ENCODE data around the gene ZNF219. TPM values are rescaled to one million over a fixed set of nuclear protein-coding genes. Genes with fewer than 3 reads are reported as not detected.

ZNF219 gene
- total RNA-seq, 2 donors from 2014 or later = 44.0 to 79.6 TPM

GRCh38 chr14:21068521-21069387 lies 29.7 kb downstream of the ZNF219 start:
- peaks cover 14% of the 10 kb centered on the region for H3K4me1 ChIP-seq
- H3K27ac ChIP-seq = peak overlapping the region; percentile 90
- no peaks in the 10 kb centered on the region for H3K27me3 ChIP-seq
- peak overlapping the region; percentile 68 for H3K4me3 ChIP-seq
- peak overlapping the region; percentile 64 to 77 for H3K9ac ChIP-seq (ENCODE audit: low read depth in 2 of 2, low read length in 2 of 2)
- no peaks in the 10 kb centered on the region for H3K9me3 ChIP-seq
- TF ChIP-seq CTCF (IDR thresholded peaks at IDR 0.05) = peak; percentile 44
- DNase-seq = peak; percentile 73
- intact Hi-C loops (cut with DNase I) = loop anchor here (2.0 to 5.0 kb wide), 2 partner anchors 22 to 39 kb away; no protein-coding TSS in a partner anchor
- H3K36me3 ChIP-seq = no peaks in the 10 kb centered on the region

GRCh38 chr14:21066882-21067502 lies 31.5 kb downstream of the ZNF219 start:
- Histone ChIP-seq H3K36me3 (no peaks in the 10 kb centered on the region), H3K27ac (no peak overlapping the region), H3K27me3 (no peaks in the 10 kb centered on the region), H3K9ac (ENCODE audit: low read depth in 2 of 2, low read length in 2 of 2) (no peak overlapping the region), H3K4me1 (peaks cover 7% of the 10 kb centered on the region), H3K4me3 (no peak overlapping the region), H3K9me3 (no peaks in the 10 kb centered on the region)
- DNase-seq = no peak
- TF ChIP-seq CTCF (IDR thresholded peaks at IDR 0.05) = no peak
- intact Hi-C loops (cut with DNase I) = loop anchor here (5.0 kb wide), 1 partner anchor 40 kb away; no protein-coding TSS in a partner anchor

- Histone ChIP-seq H3K4me1 (no peaks in the 10 kb centered on the region), H3K27ac (no peak overlapping the region)
- no peak for DNase-seq
Observed at GRCh38 chr14:21063479-21063878, 35.0 kb downstream of the ZNF219 start.

GRCh38 chr14:21061347-21061668 lies 37.1 kb downstream of the ZNF219 start:
- no peak for TF ChIP-seq CTCF (IDR thresholded peaks at IDR 0.05)
- no peak for DNase-seq
- intact Hi-C loops (cut with DNase I) = no loop called here
- peak overlapping the region; percentile 81 for H3K27ac ChIP-seq
- H3K27me3 ChIP-seq = no peaks in the 10 kb centered on the region
- H3K4me3 ChIP-seq = no peak overlapping the region
- H3K4me1 ChIP-seq = no peaks in the 10 kb centered on the region
- no peaks in the 10 kb centered on the region for H3K9me3 ChIP-seq
- no peaks in the 10 kb centered on the region for H3K36me3 ChIP-seq
- H3K9ac ChIP-seq (ENCODE audit: low read depth in 2 of 2, low read length in 2 of 2) = peak overlapping the region in 1 of 2 donors; percentile 22

More at GRCh38 chr14:21063479-21063878, 35.0 kb downstream of the ZNF219 start:
- intact Hi-C loops (cut with DNase I) = no loop called here
- H3K9me3 ChIP-seq = no peaks in the 10 kb centered on the region
- no peak overlapping the region for H3K4me3 ChIP-seq
- no peak for TF ChIP-seq CTCF (IDR thresholded peaks at IDR 0.05)
- no peak overlapping the region for H3K9ac ChIP-seq (ENCODE audit: low read depth in 2 of 2, low read length in 2 of 2)
- no peaks in the 10 kb centered on the region for H3K27me3 ChIP-seq
- no peaks in the 10 kb centered on the region for H3K36me3 ChIP-seq

- Histone ChIP-seq H3K36me3 (no peaks in the 10 kb centered on the region), H3K4me1 (no peaks in the 10 kb centered on the region), H3K9me3 (no peaks in the 10 kb centered on the region), H3K9ac (ENCODE audit: low read depth in 2 of 2, low read length in 2 of 2) (peak overlapping the region in 1 of 2 donors; percentile 22), H3K27me3 (no peaks in the 10 kb centered on the region), H3K4me3 (no peak overlapping the region), H3K27ac (peak overlapping the region; percentile 81)
- DNase-seq = peak; percentile 70
- TF ChIP-seq CTCF (IDR thresholded peaks at IDR 0.05) = no peak
- intact Hi-C loops (cut with DNase I) = no loop called here
Observed at GRCh38 chr14:21060614-21061346, 37.7 kb downstream of the ZNF219 start.
